HG02852 (cell line): ENCODE measurements around the gene ZNF543.
"Not testable (repeated sequence)": the region's sequence is repeated elsewhere in the genome, so short reads cannot be mapped to it uniquely, and the experiment has no call there.

ENCODE experiments used
- ATAC-seq: cut with Tn5 transposase; IDR thresholded peaks from one replicate; pipeline ENCODE4 v1.9.1; 2021; ENCODE audit warnings: mild to moderate bottlenecking, moderate library complexity; ENCODE audit not compliant: unreplicated experiment

ZNF543 gene

DNA sequence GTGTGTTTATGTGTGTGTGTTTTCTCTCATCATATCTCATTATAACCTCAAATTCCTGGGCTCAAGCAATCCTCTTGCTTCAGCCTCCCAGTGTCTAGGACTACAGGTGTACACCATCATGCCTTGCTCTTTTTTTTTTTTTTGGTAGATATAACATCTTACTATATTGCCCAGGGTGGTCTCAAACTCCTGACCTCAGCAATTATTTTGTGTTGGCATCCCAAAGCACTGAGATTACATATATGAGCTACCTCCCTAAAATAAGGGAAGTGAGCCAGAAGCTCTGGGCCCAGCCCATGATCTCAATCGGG is 448 bp upstream of the ZNF543 start:
- ATAC-seq: no peak

DNA sequence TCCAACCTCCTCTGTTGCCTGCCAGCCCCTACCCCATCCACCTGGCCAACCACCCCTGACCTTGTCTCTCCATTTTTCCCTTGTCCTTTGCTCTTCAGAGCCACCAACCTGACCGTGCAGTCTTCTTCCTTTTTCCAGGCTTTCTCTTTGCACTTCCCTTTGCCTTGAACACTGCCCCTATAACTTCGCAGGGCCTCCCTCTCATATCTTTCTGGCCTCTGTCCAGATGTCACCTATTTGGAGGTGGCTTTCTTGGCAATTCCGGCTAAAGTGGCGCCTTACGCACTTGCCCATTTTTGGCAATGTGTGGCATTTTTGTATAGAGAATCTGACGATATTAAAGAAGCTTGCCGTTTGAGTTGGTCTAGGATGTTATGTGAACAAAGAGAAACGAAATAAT is 844 bp downstream of the ZNF543 start:
- ATAC-seq: no peak

DNA sequence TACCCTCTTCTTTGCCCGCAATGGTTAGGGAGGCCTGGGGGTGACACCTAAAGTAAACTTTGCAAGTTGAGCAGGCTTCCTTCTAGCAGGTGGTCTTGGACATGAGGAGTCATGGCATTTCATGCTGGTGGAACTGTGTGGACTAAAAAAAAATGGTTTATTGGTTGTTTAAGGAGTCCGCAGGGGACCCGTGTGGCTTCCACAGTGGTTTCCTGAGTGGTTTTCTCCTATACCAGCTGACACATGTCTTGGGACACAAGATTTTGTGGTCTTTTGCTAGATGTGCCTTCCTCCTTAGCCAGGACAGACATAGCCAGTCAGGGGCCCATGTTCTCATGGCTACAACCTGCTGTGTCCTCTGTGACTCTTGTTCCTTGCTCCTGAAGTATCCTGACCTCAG is 1.5 kb downstream of the ZNF543 start:
- ATAC-seq: no peak

DNA sequence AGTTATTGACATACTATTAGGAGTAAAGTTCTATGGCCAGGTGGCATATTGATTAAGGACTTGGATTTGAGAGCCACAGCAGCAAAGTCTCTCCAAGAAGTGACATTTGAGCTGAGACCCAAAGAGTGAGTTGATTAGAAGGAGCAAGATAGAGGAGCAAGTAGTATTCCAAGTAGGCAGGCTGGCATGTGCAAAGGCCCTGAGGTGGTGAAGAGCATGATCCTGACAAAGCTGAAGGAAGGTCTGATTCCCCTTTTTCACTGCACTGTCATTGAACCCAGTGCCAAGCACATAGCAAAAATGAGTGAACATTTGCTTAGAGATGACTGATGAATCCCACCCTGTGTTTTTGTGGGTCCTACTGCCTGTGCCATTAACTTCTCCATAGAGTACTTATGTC is 4.7 kb downstream of the ZNF543 start:
- ATAC-seq: no peak

DNA sequence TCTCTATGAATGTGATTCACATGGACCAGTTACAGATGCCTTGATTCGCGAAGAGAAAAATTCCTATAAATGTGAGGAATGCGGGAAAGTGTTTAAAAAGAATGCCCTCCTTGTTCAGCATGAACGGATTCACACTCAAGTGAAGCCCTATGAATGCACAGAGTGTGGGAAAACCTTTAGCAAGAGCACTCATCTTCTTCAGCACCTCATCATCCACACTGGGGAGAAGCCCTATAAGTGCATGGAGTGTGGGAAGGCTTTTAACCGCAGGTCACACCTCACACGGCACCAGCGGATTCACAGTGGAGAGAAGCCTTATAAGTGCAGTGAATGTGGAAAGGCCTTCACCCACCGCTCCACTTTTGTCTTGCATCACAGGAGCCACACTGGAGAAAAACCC is 7.7 kb downstream of the ZNF543 start:
- no peak for ATAC-seq

DNA sequence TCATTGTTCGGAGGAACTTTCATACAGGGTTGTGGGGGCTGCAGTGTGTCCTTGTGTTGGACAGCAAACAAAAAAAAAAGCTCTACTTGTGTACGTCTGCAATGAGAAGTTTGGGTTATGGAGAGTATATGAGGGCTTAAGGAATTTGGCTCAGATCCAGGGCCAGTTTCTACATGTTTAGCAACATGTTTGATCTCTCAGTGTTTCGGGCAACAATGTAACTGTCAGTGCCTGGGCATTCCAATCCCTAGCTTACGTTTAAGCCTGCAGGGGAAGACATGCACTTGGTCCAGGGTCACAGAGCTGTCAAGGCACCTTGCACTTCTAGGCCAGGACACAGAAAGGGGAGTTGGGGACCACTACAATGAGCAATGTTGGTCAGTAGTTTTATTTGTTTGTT is 13.9 kb downstream of the ZNF543 start:
- no peak for ATAC-seq

DNA sequence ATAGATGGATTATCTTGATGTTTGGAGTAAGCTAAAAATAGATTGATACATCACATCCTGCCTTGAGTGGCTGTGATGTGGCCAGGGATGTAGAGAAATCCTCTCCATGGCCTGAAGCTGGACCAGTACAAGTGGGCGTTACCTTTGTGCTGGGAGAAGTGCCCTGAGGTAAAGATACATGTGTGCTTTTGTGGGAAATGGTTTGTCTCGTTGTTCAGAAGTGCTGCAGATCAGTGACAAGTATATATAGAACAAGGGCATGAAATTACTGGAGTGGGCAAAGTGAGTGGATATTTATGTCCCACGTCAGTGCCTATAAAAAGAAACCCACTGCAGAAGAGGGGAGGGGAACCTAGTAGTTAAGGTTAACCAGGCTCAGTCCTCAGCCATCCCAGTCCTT is 18.6 kb downstream of the ZNF543 start:
- no peak for ATAC-seq

DNA sequence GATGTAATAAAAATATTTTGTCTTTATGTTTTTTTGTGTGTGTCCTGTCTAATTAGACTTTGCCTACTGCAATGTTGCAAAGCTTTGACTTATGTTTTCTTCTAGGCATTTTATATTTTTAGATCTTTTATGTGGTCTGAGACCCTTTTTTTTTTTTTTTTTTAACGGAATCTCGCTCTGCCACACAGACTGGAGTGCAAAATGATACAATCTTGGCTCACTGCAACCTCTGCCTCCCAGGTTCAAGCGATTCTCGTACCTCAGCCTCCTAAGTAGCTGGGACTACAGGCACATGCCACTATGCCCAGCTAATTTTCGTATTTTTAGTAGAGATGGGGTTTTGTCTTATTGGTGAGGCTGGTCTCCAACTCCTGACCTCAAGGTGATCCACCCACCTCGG is 22.3 kb downstream of the ZNF543 start:
- no peak for ATAC-seq

DNA sequence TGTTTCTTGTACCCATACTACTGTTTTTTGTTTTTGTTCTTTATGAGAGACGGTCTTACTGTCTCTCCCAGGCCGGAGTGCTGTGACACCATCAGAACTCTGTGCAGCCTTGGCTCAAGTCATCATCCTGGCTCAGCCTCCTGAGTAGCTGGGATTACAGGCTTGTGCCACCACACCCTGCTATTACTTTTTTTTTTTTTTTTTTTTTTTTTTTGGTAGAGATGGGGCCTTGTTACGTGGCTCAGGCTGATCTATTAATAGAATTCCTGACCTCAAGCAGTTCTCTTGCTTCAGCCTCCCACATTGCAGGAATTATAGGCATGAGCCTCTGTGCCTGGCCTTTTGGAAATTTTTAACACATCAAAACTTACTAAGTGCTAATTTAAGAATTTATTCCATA is 27.9 kb downstream of the ZNF543 start:
- no peak for ATAC-seq

DNA sequence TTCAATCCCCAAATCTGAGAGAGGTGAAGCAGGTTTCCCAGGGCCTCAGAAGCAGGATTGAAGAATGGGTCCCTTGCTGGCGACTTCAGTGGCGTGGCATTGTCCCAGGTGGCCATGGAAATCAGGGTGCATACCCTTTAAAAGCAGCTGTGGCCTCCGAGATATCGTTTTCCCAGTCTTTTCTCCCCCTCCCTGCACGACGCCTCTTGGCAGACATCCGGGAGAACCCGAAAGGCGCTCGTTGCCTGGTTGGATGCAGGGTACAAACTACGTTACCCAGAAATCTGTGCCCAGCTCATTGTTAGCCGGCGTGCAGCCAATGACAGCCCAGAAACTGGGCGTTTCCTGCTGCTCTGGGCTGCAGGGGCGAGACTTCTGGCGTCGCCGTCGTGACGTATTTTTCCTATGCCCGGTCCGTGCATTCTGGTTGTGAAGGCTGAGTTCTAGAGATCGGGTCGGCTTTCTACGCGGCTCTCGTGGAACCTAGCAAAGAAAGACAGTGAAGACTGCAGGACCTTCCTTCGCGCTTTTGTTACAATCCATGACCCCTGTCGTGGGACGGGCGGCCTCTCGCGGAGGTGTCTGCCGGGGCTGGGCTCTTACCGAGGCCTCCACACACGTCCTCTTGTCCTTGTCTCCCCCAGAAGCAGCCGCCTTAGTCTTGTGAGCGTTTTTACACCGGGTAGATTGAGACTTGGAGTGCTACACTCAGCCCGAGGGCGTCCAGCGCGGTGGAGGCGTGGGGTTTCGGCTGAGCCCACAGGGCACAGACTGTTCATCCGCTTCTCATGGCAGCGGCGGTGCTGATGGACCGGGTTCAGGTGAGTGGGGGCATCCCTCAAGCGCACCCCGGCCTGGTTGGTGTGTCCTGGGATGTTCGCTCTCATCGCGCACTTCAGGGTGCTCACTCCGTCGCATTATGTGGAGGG is 30.9 kb downstream of the ZNF543 start, which contains the start of gene ZNF304:
Gene ZNF304, plus strand, starts transcription at position 395 of the 929 bp plus-strand sequence. Its CDS starts 394 bp downstream, at position 789.
- ATAC-seq: peak; percentile 96

DNA sequence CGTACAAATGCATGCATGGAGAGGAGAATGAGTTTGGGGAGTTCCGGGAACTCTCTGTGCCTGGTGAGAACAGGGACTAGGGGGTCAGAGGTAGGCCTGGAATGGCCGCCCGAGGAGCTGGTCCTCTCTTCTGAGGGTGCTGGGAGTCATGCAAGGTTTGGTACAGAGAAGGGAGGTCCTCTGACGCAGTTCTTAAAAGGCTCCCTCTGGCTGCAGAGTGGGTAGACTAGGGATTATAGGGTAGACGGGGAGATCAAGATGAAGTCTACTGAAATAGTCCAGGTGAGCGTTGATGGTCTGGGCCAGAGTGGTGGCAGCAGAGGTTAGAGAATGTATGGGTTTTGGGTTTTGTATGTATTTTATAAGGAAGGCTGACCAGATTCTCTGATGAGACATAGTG is 31.6 kb downstream of the ZNF543 start:
- ATAC-seq: no peak

DNA sequence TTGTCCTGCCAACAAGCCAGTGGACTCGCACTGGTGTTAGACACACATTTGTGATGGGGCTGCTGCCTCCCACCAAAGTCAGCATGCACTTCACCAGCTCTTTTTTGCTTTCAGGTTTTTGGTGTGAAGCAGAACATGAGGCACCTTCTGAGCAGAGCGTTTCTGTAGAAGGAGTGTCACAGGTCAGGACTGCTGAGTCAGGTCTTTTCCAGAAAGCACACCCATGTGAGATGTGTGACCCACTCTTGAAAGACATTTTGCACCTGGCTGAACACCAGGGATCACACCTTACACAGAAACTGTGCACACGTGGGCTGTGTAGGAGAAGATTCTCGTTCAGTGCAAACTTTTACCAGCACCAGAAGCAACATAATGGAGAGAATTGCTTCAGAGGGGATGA is 35.6 kb downstream of the ZNF543 start:
- ATAC-seq: no peak

DNA sequence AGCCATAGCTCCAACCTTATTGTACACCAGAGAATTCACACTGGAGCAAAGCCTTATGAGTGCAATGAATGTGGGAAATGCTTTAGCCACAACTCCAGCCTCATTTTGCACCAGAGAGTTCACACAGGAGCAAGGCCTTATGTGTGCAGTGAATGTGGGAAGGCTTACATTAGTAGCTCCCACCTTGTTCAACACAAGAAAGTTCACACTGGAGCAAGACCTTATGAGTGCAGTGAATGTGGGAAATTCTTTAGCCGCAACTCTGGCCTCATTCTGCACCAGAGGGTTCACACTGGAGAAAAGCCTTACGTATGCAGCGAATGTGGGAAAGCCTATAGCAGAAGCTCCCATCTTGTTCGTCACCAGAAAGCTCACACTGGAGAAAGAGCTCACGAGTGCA is 37.1 kb downstream of the ZNF543 start:
- ATAC-seq: no peak

DNA sequence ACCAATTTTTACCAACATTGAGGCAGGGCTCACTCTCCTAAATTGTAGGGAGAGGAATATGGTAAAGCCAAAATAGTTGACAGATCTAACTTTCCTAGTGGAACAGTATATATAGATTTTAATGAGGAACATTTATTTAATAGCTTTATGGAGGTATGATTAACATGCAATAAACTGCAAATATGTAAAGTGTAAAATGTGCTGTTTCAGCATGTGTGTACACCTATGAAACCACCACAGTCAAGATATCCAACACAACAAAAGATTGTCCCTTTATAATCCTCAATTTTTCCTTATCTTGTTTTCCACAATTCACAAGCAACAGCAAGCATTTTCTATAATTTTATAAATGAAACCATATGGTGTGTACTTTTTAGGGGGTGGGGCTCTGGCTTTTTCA is 39.0 kb downstream of the ZNF543 start:
- no peak for ATAC-seq

DNA sequence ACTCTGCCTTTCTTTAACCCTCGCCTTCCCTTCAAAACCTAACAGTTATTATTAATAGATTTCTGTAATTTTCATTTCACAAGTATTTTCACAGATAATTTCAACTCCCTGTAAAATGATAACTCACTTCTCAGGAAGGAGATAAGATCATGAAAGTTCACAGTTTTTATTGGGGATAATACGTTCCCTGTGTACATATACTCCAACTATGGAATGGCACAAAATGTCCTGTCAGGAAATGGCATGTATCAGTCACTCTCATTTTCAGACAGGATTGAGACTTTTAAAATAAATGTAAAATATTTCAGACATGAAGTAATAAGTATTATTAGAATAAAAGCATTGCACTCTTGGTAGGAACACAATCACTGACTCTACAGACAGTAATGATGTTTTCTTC is 42.1 kb downstream of the ZNF543 start:
- no peak for ATAC-seq

DNA sequence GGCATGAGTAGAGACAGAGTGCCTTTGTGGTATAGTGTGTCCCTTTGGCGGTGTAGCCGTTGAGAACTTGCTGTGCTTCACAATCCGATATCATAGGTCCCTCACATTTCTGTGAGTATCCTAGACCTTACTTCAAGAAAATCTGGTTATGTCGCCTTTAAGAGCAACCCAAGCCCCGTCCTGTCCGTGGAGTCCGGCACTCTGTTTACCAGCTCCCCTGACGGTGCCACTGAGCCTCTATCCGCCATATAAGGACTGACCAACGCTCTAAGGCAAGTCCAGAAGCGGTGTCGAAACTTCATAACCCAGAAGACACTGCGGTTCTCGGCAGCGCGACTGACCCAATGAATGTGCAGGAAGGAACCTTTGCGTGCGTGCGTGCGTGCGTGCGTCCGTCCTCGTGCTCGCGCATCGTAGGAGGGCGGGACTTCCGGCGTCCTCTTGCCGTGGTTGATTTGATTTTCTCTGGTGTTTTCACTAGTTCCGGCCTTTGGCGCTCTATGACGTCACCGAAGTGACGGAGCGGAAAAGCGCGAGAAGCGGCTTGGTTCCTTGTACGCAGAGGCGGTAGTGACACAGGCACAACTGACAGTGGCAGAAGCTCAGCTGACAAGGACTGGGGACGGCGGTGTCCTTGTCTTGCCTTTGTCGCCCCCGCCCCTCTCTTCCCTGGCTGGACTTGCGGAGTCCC is 42.9 kb downstream of the ZNF543 start, which contains the start of the genes TRAPPC2B and ZNF547:
Gene TRAPPC2B, plus strand, starts transcription at position 555 of the 691 bp plus-strand sequence. CDS start 1,283 bp downstream, outside the sequence.
Gene ZNF547, plus strand, starts transcription at position 555 of the 691 bp plus-strand sequence. CDS start 5,005 bp downstream, outside the sequence.
- ATAC-seq: peak; percentile 93

DNA sequence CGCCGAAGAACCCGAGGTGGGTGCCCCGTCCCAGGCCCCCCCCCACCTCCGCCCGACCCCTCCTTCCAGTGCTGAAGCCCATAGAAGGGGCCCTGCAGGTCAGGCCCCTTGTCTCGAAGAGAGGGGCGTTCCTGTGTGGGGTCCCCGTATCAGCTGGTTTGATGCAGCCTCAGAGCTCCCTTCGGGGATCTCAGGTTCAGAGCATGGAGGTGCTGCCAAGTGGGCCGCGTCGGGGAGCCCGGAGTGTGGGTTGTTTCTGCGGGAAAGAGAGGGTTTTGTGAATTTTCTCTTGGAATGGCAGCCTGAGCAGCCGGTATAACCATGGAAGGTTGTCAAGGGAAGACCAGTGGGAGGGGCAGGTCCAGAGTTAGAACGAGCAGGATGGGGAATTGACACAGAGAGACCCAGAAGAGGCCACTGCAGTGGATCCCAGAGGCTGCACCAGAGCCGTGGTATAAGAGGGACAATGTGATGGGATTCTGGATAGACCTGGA is 43.5 kb downstream of the ZNF543 start:
- ATAC-seq: peak; percentile 27

DNA sequence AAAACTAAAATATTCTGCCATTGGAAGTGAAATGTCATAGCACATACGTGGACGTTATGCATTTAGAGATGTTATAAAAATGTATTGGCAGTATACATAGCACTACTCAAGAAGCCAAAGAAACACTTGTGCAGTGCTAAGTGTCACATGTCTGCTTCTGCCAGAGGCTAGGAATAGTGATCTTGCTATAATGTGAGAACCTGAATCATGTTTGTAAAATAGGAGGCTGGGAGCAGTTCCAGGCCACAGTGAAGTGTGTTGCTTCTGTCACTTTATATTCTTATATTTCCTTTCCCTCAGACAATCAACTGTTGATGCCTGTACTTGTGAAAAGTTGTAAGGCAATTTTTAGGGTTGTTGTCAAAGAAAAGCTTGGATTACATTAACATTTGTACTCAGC is 46.5 kb downstream of the ZNF543 start:
- no peak for ATAC-seq

DNA sequence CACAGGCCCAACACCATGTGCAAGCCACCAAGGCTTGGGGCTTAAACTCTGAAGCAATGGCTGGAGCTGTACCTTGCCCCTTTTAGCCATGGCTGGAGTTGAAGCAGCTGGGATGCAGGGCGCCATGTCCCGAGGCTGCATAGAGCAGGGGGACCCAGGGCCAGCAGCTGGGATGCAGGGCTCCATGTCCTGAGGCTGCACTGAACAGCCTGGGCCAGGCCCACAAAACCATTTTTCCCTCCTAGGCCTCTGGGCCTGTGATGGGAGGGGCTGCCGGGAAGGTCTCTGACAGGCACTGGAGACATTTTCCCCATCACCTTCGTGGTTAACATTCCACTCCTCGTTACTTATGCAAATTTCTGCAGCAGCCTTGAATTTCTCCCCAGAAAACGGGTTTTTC is 53.9 kb downstream of the ZNF543 start:
- ATAC-seq: no peak

DNA sequence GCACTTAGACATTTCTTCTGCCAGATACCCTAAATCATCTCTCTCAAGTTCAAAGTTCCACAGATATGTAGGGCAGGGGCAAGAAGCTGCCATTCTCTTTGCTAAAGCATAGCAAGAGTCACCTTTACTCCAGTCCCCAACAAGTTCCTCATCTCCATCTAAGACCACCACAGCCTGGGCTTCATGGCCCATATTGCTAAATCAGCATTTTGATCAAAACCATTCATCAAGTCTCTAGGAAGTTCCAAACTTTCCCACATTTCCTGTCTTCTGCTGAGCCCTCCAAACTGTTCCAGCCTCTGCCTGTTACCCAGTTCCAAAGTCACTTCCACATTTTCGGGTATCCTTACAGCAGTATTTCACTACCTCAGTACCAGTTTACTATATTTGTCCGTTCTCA is 54.4 kb downstream of the ZNF543 start:
- not testable (repeated sequence) for ATAC-seq

DNA sequence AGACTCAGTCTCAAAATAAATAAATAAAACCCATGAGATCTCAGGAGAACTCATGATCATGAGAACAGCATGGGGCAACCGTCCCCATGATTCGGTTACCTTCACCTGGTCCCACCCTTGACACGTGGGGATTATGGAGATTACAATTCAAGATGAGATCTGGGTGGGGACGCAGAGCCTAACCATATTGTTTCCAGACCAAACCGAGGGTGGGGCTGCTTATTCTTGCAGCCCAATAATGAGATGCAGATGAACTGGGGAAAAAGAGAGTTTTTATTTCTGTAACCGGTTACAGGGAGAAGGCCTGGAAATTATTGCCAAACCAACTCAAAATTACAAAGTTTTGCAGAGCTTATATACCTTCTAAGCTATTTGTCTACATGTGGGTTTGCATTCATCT is 55.9 kb downstream of the ZNF543 start:
- ATAC-seq: no peak
